Measurements from ENCODE around the gene IL17RA.
A peak's percentile ranks its signal among the peaks of the same experiment; 100 is the strongest.

Gene IL17RA

GRCh38 chr22:17085277-17086181 lies 729 bp downstream of the IL17RA start:
- peak; percentile 49 for DNase-seq

DNA sequence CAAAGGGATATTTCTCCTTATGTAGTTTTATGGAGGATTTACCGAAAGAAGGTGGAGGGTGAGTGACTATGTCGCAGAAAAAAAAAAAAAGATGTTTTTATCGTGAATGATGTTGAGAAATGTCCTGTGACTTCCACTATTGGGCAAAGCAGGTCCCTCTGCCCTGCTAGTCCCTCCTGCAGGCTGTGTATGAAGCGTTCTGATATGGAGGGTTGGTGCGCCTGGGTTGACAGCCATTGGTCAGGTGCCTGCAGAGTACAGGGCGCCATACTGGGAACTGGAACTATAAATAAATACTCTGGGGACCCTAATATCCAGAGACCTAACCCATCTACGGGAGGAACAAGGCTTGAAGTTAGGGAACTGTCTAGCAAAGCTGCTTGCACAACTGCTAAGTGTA lies 1.5 kb downstream of the IL17RA start:
- DNase-seq, result no peak

DNA sequence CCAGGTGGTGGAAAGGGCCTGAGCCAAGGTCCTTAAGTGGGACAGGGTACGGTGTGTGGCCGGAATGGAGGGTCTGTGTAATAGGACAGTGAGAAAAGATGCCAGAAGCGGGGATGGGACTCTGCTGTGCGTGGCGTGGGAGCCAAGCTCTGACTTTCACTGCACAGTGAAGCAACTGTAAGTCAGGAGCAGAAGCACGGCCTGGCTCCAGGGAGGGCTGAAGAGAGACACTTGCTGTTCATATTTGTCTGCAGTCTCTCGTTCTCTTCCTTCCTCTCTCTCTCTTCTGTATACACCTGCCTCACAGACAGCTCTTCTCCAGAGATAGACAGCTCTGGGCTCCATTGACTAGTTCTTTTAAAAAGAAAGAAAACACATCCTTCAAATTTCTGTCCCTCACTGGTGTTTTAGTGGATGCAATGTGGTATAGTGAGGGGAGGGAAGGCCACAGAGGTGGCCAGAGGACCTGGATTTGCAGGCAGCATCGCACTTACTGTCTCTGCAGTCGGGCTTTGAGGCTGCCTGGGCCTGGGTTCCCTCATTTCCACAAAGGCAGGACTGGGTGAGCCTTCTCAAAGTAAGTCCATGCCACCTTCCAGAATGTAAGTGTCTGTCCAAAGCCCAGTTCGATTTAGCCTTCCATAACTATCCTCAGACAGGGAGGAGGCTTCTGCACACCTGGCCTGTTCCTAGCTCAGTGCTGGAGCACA lies 2.1 kb downstream of the IL17RA start:
- DNase-seq, result no peak

GRCh38 chr22:17087498-17088131 lies 2.8 kb downstream of the IL17RA start:
- DNase-seq, result no peak

DNA sequence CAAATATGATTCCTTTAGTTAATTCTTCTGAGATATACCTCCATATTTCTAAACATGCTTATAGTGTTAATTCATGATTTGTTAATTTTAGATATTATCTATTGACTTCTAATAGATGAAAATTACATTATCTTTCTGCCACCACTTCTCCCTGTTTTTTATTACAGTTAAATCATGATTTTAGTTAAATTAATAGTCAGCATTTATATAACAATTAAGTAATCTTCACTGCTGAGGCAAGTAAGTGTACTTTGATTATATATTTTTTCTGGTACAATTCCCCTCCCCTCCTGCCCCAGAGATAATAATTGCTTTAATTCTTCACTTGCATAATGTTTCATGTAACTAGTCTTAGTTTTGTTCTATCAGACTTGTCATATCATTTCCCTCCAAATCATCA lies 5.8 kb downstream of the IL17RA start:
- no peak for DNase-seq

GRCh38 chr22:17091851-17092250 lies 7.1 kb downstream of the IL17RA start:
- no peak for DNase-seq

DNA sequence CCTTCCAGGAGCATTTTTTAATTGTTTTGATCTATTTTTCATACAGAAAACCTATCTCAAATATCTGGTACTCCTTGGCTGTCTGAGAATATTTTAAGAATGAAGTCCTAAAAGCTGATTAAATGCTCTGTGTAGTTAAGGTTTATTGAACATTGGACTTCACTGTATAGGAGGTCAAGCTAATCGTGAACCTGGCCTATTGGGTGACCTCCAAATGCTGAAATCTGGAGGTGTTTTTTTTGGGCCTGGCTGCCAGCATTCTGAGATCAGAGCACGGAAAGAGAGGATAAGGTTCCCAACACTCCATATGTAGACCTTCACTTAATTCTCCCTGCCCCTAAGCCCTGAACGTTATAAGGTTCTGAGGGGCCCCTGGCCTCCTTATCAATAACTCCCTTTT lies 8.3 kb downstream of the IL17RA start:
- no peak for DNase-seq

GRCh38 chr22:17095538-17095937 lies 10.7 kb downstream of the IL17RA start:
- peak; percentile 65 for DNase-seq

DNA sequence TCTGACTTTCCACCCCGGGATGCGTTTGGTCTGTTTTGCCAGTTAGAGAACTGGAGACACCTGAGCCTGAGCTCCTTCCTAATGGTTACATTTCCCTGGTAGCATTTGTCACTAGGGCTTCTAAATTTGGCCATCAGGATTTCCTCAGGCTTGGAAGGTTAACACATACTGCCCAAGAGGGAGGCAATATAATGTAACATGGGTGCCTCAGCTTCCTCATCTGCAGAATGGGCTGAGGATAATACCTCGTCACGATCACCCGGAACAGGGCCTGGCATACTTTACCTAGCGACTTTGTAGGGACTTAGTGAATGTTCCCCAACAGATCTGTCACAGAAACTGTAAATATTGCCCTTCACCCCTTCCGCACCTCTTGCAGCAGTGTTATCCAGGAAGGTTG lies 11.3 kb downstream of the IL17RA start:
- no peak for DNase-seq

- no peak for DNase-seq
Measured at GRCh38 chr22:17097062-17097461, 12.3 kb downstream of the IL17RA start.

DNA sequence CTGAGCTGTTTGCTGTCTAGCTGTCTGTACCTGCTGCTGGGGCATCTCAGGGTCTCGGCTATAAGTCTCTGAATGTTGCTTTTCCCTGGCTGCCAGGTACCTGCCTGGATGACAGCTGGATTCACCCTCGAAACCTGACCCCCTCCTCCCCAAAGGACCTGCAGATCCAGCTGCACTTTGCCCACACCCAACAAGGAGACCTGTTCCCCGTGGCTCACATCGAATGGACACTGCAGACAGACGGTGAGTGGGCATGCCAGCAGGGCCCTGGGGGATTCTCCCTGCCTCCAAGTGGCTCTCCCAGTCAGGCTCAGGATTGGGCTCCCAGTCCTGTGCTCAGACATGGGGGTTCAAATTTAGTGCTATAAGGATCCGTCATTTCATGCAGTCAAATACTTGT lies 12.9 kb downstream of the IL17RA start:
- no peak for DNase-seq

GRCh38 chr22:17098379-17098819 lies 13.6 kb downstream of the IL17RA start:
- no peak for DNase-seq

DNA sequence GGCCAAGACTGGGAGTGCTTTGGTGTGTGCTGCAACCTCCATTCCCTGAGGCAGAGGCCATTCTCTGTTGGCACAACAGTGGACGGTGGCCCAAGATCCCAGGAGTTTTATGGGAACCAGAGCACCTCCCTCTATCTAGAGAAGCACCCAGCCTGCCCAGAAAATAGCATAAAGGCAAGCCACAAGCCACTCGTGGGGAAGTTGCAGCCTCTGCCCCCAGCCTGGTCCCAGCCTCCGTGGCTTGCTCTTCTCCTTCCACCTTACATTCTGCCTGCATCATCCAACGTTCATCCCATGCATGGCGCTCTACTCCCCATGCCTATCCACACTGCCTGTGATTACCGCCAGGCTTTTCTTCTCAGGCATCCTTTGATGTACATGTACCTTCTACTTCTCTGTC lies 15.8 kb downstream of the IL17RA start:
- DNase-seq, result no peak

DNA sequence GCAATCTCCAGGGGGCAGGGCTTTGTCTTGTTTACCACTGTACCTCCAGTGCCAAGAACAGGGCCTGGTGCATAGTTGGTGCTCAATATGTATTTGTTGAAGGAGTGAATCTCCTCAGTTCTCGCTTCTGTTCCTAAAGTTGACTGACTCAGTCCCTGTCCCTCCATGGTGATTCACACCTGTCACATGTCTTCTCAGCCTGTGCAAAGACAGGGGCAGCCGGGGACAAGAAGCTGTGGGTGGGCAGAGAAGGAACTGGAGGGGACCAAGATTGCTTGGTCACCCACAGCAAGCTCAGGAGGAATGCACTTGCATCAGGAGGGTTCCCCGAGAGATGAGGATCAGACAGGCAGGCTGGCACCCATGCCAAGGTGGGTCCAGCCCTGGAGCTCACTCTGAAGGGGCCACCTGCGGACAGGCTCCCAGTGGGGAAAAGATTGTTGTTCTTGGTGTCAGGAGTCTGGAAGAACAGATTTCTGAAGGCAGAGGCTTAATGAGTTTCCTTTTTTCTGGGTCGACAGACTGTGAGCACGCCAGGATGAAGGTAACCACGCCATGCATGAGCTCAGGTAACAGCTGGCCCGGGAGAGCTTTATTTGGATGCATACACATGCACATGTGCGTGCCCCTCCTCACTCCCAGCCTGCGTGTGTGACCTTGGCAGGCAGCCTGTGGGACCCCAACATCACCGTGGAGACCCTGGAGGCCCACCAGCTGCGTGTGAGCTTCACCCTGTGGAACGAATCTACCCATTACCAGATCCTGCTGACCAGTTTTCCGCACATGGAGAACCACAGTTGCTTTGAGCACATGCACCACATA lies 16.9 kb downstream of the IL17RA start:
- DNase-seq, result no peak

- DNase-seq, result no peak
Measured at GRCh38 chr22:17102297-17102667, 17.5 kb downstream of the IL17RA start.

DNA sequence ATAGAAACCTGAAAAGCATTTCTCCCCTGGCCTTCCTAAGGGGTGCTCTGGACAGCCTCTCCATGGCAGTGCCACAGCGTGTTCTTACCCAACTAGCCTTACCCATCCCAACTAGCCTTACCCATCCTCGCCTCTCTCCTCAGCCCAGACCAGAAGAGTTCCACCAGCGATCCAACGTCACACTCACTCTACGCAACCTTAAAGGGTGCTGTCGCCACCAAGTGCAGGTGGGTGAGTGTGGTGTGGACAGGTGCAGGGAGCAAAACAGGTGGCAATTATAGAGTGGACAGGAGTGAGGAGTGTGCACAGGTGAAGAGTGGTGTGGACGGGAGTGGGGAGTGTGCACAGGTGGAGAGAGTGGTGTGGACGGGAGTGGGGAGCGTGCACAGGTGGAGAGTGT lies 18.6 kb downstream of the IL17RA start:
- no peak for DNase-seq

DNA sequence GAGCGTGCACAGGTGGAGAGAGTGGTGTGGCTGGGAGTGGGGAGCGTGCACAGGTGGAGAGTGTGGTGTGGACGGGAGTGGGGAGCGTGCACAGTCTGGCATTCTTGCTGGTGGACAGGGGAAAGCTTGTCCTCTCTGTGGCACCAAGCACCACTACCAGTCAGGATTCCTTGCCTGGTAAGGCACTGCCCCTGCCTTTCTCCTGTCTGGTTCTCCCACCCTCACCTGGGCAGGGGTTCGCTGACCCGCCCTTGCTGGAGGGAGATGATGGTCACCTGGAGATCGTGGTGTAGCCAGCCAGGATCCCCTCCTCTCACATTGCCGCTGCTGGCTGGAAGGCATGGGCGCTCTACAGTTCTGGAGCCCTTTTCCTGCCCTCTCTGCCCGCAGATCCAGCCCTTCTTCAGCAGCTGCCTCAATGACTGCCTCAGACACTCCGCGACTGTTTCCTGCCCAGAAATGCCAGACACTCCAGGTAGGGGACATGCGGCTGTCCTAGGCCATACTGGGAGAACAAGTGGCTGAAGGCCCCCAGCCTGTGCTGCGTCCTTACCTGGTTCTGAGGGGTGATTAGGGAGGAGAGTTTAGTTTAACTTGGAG lies 19.6 kb downstream of the IL17RA start:
- DNase-seq, result no peak

- DNase-seq, result no peak
Measured at GRCh38 chr22:17105143-17106129, 20.6 kb downstream of the IL17RA start.

DNA sequence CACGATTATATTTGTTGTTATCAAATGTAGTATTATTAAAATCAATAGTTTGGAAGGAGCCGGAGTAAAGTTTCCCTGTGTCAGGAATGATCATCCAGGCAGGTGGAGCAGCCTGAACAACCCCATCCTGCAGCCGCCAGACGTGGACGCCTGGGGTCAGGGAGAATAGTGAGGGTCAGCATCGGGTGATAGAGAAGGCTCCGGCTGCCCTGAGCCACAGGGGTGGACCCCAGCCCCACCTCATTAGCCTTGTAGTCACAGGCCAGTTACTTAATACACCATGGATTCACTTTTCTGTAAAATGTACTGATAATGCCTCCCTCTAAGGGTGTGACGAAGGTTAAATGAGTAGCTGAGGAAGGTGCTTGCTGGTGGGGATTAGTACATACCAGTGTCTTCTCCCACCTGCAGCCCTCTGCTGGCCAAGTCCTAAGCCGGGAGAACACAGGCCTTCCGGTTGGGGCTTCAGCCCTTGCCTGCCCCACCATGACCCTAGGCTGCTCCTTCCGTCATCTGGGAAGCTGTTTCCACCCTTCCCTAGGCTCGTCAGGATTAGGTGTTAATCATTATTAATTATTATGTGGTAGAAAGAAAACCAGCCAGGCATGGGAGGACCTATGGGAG lies 21.5 kb downstream of the IL17RA start:
- peak; percentile 87 for DNase-seq

DNA sequence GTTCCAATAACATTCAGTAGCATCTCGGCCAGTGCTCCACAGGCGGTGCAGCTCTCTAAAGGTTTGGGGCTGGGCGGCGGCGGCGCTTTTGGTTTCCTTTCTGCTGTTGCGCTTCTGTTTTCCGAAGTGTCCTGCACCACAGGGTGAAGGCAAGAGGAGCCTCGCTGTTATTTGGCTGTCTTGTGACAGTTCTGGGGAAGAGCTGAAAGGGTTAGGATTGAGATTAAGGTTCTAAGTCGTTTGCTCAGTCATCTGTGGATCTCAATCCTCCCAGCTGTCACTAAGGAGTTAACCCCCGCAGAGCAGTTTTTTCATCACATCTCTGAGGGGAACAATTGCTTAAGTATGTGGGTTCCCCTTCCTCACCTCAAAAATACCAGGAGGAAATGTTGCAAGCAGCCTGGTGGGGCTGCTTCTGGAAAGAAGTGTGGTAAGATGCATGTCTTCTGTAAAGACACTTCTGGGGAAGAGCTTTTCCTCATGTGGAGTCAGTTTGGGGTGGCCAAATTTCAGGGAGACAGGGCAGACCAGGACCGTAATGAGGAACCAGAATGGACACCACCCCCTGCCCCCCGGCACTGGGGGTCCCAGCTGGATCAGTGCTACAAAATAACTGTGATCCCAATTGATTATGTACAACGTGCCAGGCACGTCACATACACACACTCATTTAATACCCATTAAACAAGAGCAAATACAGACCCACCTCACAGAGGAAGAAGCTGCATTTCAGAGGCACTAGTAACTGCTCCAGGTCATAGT lies 22.2 kb downstream of the IL17RA start:
- peak; percentile 77 for DNase-seq
